ENCODE results near the gene CAMK1G.
A peak's percentile ranks its signal among the peaks of the same experiment; 100 is the strongest.

The CAMK1G gene

DNA sequence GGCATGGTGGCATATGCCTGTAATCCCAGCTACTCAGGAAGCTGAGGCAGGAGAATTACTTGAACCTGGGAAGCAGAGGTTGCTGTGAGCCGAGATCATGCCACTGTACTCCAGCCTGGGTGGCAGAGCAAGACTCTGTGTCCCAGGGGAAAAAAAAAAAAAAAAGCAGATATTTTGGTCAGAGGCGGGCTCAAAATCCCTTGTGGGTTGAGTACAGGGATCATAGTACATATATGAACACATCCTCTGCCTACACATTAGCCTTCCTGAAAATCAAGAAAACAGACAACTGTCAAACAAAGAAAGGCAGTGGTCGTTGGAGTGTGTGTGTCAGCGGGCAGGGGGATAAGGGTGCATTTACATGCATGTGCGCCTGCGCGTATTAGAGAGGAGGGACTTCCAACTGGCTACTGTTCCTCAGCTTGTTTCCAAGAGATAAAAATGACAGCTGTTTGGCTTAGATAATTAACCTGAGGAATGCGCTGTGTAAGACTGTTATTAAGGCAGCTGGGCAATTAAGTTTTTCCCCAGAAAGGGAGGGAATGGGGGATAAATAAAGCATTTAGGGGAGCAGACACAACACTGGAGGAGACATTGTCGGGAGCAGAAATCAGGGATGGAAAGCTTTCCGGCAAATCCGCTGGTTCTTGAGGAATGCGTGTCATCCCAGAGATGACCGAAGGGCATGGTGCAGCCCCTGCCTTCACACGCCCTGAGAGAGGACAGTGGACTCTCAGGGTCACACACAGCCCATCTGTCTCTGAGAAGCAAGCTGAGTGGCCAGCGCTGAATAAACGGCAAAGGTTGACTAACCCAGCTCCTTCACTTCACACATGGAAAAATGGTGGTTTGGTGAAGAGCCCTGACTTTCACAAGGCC is 62.3 kb downstream of the CAMK1G start:
- no peak for DNase-seq

DNA sequence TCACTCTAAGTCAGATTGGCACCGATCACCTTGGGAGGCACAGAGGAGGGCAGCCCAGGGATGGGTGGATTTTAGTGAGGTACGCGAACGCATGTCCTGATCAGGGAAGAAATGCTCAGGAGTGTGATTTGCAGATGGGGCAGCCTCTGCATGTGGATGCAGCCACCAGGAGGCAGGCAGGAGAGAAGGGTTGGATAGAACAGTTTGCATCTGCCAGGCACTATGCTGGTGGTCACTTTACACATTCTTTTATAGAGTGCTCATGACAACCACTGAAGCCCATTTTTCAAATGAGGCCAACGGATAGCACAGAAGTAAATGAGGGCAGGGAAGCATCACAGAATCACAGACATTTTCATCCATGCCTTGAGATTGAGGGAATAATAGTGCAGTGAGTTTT is 63.0 kb downstream of the CAMK1G start:
- no peak for DNase-seq

DNA sequence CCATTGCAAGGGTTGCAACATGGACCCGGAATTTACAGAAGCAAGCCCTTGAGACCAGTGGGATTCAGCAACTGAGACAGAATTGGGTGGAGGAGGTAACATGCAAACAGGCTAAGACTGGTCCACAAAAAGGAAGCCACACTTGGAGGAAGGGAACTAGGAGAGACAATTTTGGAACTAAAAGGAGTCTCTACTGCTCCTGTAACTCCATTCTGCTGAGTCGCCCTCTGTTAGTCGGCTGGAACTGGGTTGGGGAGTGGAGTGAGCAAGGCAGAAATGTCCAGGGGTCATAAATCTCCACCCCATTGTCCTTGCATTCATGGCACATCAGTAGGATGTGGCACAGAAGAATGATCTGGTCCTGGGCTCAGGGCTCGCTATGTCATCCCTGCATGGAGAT is 63.6 kb downstream of the CAMK1G start:
- DNase-seq: no peak

DNA sequence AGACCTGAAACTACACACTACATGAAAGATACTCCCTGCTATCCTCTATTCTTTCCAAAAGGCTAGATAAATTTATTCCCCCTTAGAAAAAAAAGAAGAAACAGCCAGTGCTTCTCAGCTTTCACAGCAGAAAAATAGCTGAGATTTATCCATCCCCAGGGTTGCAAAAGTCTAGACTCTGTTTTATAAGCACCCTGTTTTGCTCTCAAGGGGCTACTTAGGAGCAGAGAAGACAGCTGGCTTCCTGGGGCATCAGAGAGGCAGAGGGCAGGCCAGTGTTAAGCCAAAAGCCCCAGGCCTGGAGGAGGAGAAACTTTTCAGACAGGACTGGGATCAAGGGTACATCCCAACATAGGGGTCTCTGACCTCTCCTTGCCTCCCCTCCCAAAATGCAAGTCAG is 64.8 kb downstream of the CAMK1G start:
- no peak for DNase-seq

DNA sequence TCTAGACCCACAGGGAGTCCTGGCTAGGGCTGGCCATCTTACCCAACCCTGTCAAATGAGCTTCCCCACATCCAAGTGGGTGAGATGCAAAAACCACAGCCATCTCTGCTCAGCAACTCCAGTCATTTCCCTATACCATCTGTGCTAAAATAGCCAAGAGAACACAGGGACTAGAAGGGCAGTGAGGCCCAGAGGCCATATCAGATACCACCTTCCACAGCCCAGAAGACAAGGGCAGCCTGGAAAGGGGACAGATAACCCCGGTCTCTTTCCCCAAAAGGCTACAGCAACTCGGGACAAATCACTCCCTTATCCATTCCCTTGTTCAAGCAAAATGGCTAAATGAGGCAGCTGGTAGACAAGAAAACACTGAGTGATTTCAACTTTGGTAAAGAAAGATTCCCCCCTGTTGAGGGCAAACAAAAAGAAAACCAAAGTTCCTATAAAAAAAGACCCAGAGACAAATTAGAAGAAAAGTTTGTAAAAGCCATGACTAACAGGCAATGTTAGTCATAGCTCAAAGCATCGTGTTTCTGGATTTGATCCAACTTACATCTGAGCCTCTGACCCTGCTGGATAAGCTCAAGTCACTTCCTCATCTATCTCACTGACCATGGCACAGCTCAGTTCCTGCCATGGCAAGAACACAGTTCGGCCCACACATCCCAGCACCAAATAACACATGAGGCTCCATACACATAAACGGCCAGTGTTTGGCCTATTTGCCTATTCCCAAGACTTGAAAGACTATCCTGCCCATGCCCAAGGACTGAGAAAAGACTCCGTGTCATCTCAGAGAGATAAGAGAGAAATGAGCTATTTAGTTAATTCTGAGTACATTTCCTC is 65.6 kb downstream of the CAMK1G start:
- no peak for DNase-seq

DNA sequence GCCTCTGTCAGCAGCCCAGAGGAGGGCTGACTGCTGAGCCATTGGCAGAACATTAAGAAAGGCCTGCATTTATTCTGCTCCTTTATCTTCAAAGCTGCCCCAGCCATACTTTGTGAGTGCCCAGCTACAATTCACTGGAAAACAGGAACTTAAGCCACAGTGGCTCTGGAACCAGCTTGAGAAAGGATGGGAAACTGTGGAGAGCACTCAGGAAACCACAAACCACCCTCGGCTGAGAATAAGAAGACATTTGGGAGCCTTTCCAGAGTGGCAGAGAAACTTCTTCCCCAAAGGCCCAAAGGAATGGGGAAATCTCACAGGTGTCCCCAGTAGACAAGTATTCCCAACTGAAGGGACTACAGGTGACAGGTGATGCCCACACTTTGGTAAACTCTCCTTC is 66.9 kb downstream of the CAMK1G start:
- DNase-seq: no peak

DNA sequence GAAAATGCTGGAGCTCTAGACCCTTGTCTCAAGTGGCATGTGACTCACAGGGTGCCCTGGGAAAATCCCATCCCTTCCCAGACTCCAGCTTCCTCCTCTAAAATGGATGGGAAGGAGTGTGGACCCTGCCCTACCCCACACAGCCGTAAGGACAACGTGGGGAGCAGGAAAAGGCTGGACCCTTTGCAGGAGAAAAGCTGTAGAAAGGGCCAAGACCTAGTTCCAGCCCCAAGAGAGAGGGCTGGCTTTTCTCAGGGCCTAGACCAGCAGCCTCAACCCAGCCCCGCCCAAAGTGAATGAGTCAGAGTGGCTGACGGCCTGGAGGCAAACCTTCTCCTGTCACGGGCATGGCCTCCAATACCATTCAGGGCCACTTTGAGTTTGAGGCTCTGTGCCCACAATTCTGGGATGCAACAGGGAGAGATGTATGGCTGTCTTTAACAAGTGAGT is 67.6 kb downstream of the CAMK1G start:
- DNase-seq: no peak

DNA sequence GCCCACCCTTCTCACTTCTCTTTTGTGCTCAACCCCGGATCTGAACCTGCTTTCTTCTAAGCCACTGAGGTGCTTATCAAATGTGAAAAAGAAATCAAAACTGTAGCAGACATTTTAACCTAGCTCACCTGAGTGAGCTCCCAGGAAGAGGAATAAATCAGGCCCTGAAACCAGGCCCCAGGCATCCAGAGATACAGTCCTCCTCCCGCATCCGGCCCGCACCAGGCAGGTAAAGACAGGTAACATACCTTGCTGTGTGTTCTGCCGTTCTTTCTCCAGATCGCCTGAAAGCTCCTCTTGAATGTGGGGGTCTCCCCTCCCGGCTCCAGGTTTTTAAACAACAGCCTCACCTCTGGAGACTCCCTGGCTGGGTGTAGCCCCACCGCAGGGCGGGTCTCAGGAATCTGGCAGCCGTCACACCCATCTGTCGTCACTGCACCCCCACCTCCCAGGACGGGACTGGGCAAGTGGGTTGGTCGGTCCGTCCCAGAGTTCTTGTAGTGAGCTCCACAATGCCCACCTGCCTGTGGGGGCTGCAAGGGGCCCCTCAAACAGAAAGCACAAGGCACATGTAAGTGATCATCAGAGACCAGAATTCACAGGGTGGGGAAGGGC is 68.7 kb downstream of the CAMK1G start, which contains the start of gene LAMB3:
Gene LAMB3, minus strand, starts transcription at position 305 of the 615 bp plus-strand sequence. CDS start 1,481 bp downstream, outside the sequence.
- no peak for DNase-seq

DNA sequence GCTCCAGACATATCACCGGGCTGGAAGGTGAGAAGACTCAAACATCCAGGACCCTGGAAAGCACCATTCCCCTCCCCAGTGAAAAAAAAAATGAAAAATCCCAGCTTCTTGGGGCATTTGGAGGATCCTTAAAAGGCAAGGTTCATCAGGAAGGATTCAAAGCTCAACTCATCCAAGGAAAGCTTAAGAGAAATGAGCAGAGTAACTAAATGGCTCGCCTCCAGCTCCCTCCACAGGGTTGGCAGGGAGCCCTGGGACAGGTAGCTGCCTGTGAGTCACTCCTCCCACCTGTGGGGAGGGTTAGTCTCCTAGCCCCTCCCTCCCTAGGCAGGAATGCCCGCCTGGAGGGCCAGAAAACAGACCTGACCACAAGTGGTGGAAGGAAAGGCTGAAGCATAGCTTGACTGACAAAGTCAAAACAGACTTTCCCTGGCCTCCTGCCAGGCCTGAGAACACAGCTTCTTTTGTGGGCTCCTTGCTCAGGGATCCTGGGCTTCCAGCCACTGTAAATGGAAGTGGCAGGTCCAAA is 69.4 kb downstream of the CAMK1G start:
- DNase-seq: peak; percentile 54

DNA sequence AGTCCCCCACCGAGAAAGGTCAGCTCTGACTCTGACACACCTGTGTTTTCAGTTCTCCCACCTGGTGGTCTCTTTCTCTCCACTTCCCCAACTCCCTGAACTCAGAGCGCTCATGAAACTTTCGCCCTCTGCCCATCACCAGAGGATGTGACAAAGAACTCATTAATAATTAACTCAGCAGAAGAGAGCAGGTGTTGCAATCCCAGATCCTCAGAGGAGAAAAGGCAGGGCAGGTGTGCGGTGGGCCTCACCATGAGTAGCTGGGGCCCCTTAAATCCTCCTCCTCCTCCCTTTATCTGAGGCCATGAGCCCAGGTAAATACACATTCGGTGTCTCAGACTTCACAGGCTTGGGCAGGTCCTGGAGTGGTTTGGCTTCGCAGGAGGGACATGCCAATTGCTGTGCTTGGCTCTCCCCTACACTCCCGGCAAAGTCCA is 70.4 kb downstream of the CAMK1G start:
- no peak for DNase-seq

DNA sequence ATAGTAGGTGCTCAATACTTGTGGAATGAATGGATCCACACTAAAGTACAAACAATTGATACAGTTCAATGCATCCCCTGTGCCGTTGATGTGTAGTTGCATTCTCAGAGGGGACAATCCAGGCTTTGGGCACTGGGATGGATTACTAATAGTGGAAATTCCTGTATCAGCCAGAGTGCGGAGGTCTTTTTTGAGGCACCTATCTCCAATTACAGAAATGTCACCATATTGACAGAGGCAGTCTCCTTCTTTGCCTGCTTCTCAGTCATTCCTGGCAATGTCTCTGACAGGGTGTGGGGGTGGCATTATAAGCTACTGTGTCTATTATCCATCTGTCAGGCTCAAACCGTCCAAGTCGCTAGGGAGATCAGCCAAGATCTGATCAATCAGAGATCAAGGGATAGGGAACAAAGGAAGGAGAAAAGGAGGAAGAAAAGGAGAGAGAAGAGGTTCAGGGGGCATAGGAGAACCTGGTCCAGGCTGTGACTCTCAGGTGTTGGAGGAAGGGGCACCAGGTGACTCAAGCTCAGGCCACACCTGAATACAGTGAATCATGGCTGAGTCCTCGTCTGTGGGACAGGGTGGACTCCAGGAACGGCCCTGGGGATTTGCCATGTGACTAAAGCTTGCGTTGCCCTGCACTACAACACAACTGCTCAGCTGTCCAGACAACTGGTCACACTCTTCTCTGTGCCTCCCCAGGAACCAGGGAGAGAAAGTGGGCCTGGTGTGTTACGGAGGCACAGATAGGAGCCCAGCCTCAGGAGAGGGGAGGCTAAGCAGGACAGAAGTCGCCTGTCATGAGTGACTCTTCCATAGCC is 72.1 kb downstream of the CAMK1G start:
- DNase-seq: no peak

DNA sequence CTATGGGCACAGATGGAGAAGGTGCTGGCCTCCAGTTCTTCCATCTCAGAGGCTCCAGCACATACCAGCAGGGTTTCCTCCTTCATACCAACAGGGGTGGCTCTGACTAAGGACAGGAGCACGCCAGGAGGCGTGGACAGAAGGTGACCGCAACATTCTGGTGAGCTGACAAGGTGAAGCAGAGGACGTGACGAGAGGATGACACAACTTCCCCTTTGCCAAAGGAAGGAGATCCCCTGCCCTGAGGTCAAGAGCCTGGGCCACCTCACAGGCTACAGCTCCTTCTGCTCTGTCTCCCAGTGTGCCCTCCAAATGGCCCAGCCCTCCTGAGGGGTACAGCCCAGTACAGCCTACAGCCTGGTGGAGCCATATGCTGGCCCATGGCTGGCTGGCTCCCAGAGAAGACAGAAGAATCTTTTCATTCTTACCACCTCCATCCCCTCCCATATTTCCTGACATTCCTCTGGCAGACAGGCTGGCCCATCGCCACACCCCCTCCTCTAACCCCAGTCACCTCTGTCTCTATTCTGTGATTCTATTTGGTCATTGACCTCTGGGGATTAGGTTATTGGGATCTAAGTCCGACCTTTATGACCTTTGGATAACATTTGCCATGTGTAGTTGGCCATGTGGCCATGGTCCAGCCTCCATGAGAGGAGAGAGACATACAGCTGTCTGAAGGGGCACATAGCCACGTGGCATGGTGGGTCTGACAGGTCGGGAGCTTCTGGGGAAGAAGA is 73.8 kb downstream of the CAMK1G start:
- DNase-seq: no peak

DNA sequence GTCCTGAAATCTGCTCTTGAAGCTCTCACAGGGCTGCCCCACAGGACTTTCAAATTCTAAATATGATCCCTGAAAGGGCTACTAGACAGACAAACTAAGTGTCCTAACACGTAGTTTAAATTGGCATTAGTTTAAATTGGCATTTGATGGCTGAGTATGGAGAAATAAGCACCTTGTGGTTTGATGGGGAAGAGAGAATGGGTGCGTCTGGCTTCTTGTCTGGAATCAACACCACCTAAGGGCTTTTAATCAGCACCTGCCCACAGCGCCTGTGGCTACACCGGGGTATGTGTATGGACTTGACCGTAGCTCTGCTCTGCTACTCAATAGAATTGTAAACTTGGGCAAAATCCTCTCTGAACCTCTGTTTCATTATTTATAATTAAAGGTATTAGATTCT is 74.4 kb downstream of the CAMK1G start:
- DNase-seq: no peak

DNA sequence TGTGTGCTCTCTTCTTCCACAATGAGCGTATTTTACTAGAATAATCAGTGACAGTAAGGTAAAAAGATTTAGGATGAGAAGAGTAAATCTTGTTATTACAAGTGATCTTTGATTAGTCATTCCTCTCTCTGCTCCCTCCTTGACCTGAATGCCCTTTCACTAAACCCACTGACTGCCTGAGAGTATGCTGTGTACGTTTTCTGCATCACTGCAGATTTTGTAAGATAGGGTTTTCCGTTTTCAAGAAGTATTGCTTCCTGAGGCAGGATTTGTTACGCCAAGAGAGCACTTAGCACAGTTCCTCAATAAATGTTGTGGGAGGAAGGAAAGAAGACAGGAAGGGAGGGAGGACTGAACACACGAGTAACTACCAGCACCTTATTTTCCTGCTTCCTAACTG is 76.4 kb downstream of the CAMK1G start:
- no peak for DNase-seq

DNA sequence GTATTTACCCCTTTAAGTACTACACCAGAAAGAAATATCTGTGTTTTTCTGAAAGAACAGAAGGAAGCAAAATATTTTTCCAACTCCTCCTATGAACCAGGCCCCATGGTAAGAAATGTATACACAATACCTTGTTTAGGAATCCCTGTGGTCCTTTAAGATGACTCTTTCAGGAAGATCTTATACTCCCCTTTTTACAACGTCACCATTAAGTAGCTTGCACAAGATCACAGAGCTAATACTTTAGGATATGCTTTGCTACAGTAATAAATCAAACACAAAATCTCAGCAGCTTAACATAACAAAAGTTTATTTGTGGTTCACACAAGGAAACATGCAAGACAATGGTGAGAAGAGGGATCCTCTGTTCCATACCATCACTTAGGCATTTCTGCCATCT is 77.6 kb downstream of the CAMK1G start:
- no peak for DNase-seq

DNA sequence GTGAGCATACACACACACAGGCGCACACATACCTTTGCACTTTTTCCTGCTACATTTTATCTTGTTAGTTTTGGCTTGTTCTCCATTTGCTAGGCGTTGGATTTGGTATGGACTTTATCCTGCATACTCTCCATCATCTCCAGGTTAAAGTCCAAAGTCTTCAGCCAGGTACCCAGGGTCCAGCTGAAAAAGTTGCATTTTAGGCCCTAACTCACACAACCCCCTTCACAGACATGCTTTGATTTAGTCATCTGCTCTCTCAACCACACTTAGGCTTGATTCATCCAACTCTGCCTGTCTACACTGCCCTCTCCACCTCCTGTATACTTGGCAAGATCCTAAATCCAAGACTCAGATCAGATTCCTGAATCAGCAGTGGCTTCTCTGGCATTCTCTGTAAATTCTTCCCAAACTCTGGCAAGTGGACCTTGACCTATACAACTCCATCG is 79.4 kb downstream of the CAMK1G start:
- DNase-seq: no peak
